OCI-LY1 (cell line): Measurements from ENCODE around the gene PIM3.

Experiments used
- EZH2 ChIP-seq: fragments of 200-600 bp; sonication (generic), shearing (Covaris generic); IDR thresholded peaks from 2 replicates; pipeline ENCODE4 v1.8.0; 2017; ENCODE audit warnings: borderline replicate concordance, mixed run types, mild to moderate bottlenecking, antibody characterized with exemption, low read length, moderate library complexity, mixed read lengths
- TF ChIP-seq, protein P1 (sequence below): fragments of 200-600 bp; sonication (generic), shearing (Covaris generic); IDR thresholded peaks from 2 replicates; pipeline ENCODE4 v1.5.1; 2017; ENCODE audit warnings: mild to moderate bottlenecking, antibody characterized with exemption, low read length, moderate library complexity, mixed read lengths

DNA sequence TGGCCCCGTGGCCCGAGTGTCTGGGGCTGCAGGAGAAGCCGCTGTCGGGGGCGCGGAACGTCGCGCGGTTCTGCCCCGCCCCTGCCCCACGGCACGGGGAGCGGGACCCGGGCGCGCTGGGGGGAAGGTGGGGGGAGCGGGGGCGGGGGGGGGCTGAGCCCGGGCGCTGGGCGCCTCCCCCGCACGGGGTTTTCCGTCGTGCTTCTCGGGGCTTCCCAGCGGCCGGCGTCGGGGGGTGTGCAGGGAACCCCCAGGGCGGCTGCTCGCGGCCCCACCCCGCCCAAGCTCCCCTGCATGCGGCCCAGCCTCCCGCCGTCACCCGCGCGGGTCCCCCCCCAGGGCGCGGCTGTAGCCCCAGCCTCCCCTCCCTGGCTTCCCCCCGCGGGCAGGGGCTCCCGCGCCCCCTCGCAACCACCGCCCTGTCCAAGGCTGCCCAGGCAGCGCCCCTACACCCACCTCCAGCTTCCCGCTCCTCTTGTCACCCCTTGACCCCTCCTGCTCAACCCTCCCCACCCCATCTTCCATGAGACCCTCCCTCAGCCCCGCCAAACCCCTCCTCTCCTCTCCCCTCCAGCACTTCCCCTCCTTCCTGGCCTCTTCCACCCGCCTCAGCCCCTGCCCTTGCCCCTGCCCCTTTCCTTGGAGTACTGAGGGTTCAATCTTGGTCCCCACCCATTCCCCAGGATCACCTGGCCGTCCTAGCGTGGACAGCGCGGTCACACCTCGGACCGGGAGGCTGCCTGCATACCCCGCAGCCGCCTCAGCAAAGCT lies 50.3 kb downstream of the PIM3 start:
- TF ChIP-seq, protein P1, sequence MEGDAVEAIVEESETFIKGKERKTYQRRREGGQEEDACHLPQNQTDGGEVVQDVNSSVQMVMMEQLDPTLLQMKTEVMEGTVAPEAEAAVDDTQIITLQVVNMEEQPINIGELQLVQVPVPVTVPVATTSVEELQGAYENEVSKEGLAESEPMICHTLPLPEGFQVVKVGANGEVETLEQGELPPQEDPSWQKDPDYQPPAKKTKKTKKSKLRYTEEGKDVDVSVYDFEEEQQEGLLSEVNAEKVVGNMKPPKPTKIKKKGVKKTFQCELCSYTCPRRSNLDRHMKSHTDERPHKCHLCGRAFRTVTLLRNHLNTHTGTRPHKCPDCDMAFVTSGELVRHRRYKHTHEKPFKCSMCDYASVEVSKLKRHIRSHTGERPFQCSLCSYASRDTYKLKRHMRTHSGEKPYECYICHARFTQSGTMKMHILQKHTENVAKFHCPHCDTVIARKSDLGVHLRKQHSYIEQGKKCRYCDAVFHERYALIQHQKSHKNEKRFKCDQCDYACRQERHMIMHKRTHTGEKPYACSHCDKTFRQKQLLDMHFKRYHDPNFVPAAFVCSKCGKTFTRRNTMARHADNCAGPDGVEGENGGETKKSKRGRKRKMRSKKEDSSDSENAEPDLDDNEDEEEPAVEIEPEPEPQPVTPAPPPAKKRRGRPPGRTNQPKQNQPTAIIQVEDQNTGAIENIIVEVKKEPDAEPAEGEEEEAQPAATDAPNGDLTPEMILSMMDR = no peak
- TF ChIP-seq EZH2 = no peak
